DMS153 treated with DMSO at 0.1 percent for 48 hours (cell line): ENCODE results near the gene TRMT61A.
"Not testable (repeated sequence)": the region's sequence is repeated elsewhere in the genome, so short reads cannot be mapped to it uniquely, and the experiment has no call there.

Experiments used
- DNase-seq: peaks from one replicate; lab custom pipeline; 2025; ENCODE audit not compliant: unreplicated experiment; lab: John Stamatoyannopoulos, UW

Gene TRMT61A

GRCh38 chr14:103521951-103522563 is 6.9 kb upstream of the TRMT61A start:
- no peak for DNase-seq

- DNase-seq, result peak; percentile 1
Observed at GRCh38 chr14:103522649-103523574, 6.1 kb upstream of the TRMT61A start, which contains the start of gene CKB. Gene CKB (minus strand): TSS chr14:103522830. CDS start chr14:103522493, 337 bp downstream.

- DNase-seq, result no peak
Observed at GRCh38 chr14:103523575-103523954, 5.4 kb upstream of the TRMT61A start.

- no peak for DNase-seq
Observed at GRCh38 chr14:103524002-103524935, 4.7 kb upstream of the TRMT61A start.

GRCh38 chr14:103525430-103526246 is 3.4 kb upstream of the TRMT61A start:
- not testable (repeated sequence) for DNase-seq

GRCh38 chr14:103526247-103526913 is 2.6 kb upstream of the TRMT61A start:
- no peak for DNase-seq

- no peak for DNase-seq
Observed at GRCh38 chr14:103526914-103527248, 2.1 kb upstream of the TRMT61A start.

- DNase-seq, result no peak
Observed at GRCh38 chr14:103527408-103528145, 1.4 kb upstream of the TRMT61A start.

GRCh38 chr14:103528146-103528586 is 830 bp upstream of the TRMT61A start:
- DNase-seq, result no peak

- DNase-seq, result no peak
Observed at GRCh38 chr14:103529383-103530365, 678 bp downstream of the TRMT61A start.

- no peak for DNase-seq
Observed at GRCh38 chr14:103530390-103530789, 1.4 kb downstream of the TRMT61A start.

GRCh38 chr14:103530831-103531230 is 1.8 kb downstream of the TRMT61A start:
- no peak for DNase-seq

GRCh38 chr14:103531421-103532215 is 2.6 kb downstream of the TRMT61A start:
- no peak for DNase-seq

- no peak for DNase-seq
Observed at GRCh38 chr14:103532216-103533136, 3.5 kb downstream of the TRMT61A start.

GRCh38 chr14:103533137-103533998 is 4.4 kb downstream of the TRMT61A start:
- DNase-seq, result no peak
